HepG2 (cell line): Measurements from ENCODE around the gene WIZ. TPM values are rescaled to one million over a fixed set of nuclear protein-coding genes. Genes with fewer than 3 reads are reported as not detected.

Source experiments
- ATF7-NPFF ChIP-seq: sonication (generic); formaldehyde crosslinking; IDR thresholded peaks from 2 replicates; pipeline ENCODE4 v1.8.1; 2023; ENCODE audit warnings: mild to moderate bottlenecking, low read depth, missing genetic modification reagents, moderate library complexity
- CTCF ChIP-seq: sonication (generic); formaldehyde crosslinking; IDR thresholded peaks from 2 replicates; pipeline ENCODE4 v1.5.0; 2020; ENCODE audit warnings: mild to moderate bottlenecking, missing genetic modification reagents, moderate library complexity
- ETV6 ChIP-seq: sonication (generic); formaldehyde crosslinking; conservative IDR thresholded peaks from 2 replicates; pipeline ENCODE4 v1.4.0; 2020; ENCODE audit warnings: missing genetic modification reagents
- FOXK2 ChIP-seq: fragments of 450-650 bp; IDR thresholded peaks from 2 replicates; pipeline ENCODE4 v1.6.1; 2016
- HOXA9 ChIP-seq: sonication (generic); formaldehyde crosslinking; IDR thresholded peaks from 2 replicates; pipeline ENCODE4 v1.8.1; 2022; ENCODE audit warnings: missing genetic modification reagents, mild to moderate bottlenecking, moderate library complexity, borderline replicate concordance
- KDM4B ChIP-seq: sonication (generic); formaldehyde crosslinking; IDR thresholded peaks from 2 replicates; pipeline ENCODE4 v1.4.0; 2020; ENCODE audit warnings: missing genetic modification reagents
- KLF12 ChIP-seq: sonication (generic); formaldehyde crosslinking; IDR thresholded peaks from 2 replicates; pipeline ENCODE4 v1.4.0; 2020; ENCODE audit warnings: missing genetic modification reagents, borderline replicate concordance
- PITX1 ChIP-seq: sonication (generic); formaldehyde crosslinking; IDR thresholded peaks from 2 replicates; pipeline ENCODE4 v1.5.1; 2020; ENCODE audit warnings: mild to moderate bottlenecking, missing genetic modification reagents
- POGK ChIP-seq: sonication (generic); formaldehyde crosslinking; conservative IDR thresholded peaks from 2 replicates; pipeline ENCODE4 v1.8.0; 2022; ENCODE audit warnings: mild to moderate bottlenecking, moderate library complexity, missing genetic modification reagents
- PRDM10 ChIP-seq: sonication (generic); formaldehyde crosslinking; IDR thresholded peaks from 2 replicates; pipeline ENCODE4 v1.4.0; 2020; ENCODE audit warnings: low read depth, missing genetic modification reagents
- PRDM4 ChIP-seq: sonication (generic); formaldehyde crosslinking; IDR thresholded peaks from 2 replicates; pipeline ENCODE4 v1.9.0; 2021; ENCODE audit warnings: missing genetic modification reagents, borderline replicate concordance
- SP4 ChIP-seq: sonication (generic); formaldehyde crosslinking; IDR thresholded peaks from 2 replicates; pipeline ENCODE4 v1.8.1; 2023; ENCODE audit warnings: mild to moderate bottlenecking, missing genetic modification reagents
- TERF1 ChIP-seq: sonication (generic); formaldehyde crosslinking; IDR thresholded peaks from 2 replicates; pipeline ENCODE4 v1.8.0; 2022; ENCODE audit warnings: mild to moderate bottlenecking, missing genetic modification reagents, moderate library complexity
- YEATS4 ChIP-seq: sonication (generic); formaldehyde crosslinking; IDR thresholded peaks from 2 replicates; pipeline ENCODE4 v1.4.0; 2020; ENCODE audit warnings: missing genetic modification reagents, borderline replicate concordance
- ZBTB3 ChIP-seq: sonication (generic); formaldehyde crosslinking; IDR thresholded peaks from 2 replicates; pipeline ENCODE4 v1.4.0; 2020; ENCODE audit warnings: low read depth, mild to moderate bottlenecking, moderate library complexity, missing genetic modification reagents, borderline replicate concordance
- ZC3H4 ChIP-seq: sonication (generic); formaldehyde crosslinking; IDR thresholded peaks from 2 replicates; pipeline ENCODE4 v1.4.0; 2020; ENCODE audit warnings: missing genetic modification reagents, borderline replicate concordance
- ZKSCAN8 ChIP-seq: IDR thresholded peaks from 2 replicates; pipeline ENCODE4 v1.6.1; 2016; ENCODE audit warnings: borderline replicate concordance, missing genetic modification reagents, missing compliant biosample characterization
- polyA plus RNA-seq, 8 experiments: library from polyadenylated mRNA; depleted of rRNA in 3 of 8; stranded (reverse) in 7 of 8; unstranded in 1 of 8; fragments of >200 nt; fragmentation: Illumina TruSeq in 4 of 8; extraction: Trizol in 4 of 8; gene quantifications; 2 replicates each; pipeline versions ENCODE4 v1.2.1 to v1.2.3, GENCODE V29; 2011 to 2016; ENCODE audit warnings: low read depth in 4 of 8, missing spikeins in 1 of 8, mixed read lengths in 1 of 8; ENCODE audit not compliant: insufficient read depth in 1 of 8
- total RNA-seq, 5 experiments: library from RNA; depleted of rRNA; stranded (reverse); fragments of >200 nt; fragmentation: Illumina TruSeq; extraction: Trizol; gene quantifications; 2 replicates each; pipeline ENCODE4 v1.2.3, GENCODE V29; 2016; ENCODE audit warnings: low read depth in 1 of 5

Gene WIZ
- total and polyA plus RNA-seq, 2 of the 13 experiments (the other 11 are each of a cell fraction or from before 2014, with no cell fraction given): 4.7 to 4.8 TPM

GRCh38 chr19:15479391-15480345 is 29.9 kb upstream of the WIZ start, which contains the start of gene PGLYRP2 (continued):
- no peak for TF ChIP-seq ZKSCAN8 (CRISPR knock-in tag)
- TF ChIP-seq KLF12 (CRISPR knock-in tag): peak; percentile 32; the same call in 1 of the 2 replicates
- TF ChIP-seq YEATS4 (CRISPR knock-in tag): peak; percentile 56; the same call in 1 of the 2 replicates
- no peak for TF ChIP-seq SP4 (CRISPR knock-in tag)
- peak; percentile 43 for TF ChIP-seq PITX1 (CRISPR knock-in tag)
- no peak for TF ChIP-seq TERF1
- no peak for TF ChIP-seq POGK (CRISPR knock-in tag)
- TF ChIP-seq PRDM4 (CRISPR knock-in tag): no peak
- no peak for TF ChIP-seq KDM4B (CRISPR knock-in tag)
- TF ChIP-seq ATF7-NPFF: no peak
- no peak for TF ChIP-seq FOXK2
- TF ChIP-seq ZC3H4 (CRISPR knock-in tag): no peak
- TF ChIP-seq PRDM10 (CRISPR knock-in tag): no peak
- no peak for TF ChIP-seq HOXA9
- TF ChIP-seq ZBTB3 (CRISPR knock-in tag): no peak
- TF ChIP-seq ETV6 (CRISPR knock-in tag): no peak
- TF ChIP-seq CTCF (CRISPR knock-in tag): peak; percentile 72
